Frontal cortex (tissue), 4 donors: ENCODE measurements around the gene BRME1. TPM values are rescaled to one million over a fixed set of nuclear protein-coding genes. Genes with fewer than 3 reads are reported as not detected.
A peak's percentile ranks its signal among the peaks of the same experiment; 100 is the strongest.

Source experiments
- DNase-seq, 2 donors: peaks; one replicate each; pipeline ENCODE4 v3.0.0; 2012; ENCODE audit warnings: low spot score in 2 of 2
- FAIRE-seq: peaks from 2 replicates; lab custom pipeline; 2012; peaks lifted over from hg19 to GRCh38; lab: Jason Lieb, UNC
- total RNA-seq: library from RNA; depleted of rRNA; stranded (reverse); fragments of >200 nt; gene quantifications from one replicate; pipeline ENCODE4 v1.2.3, GENCODE V29; 2014
- donor health status: control.
- donor health status: control.
- donor health status: control.

The BRME1 gene
- 13.0 TPM for total RNA-seq

GRCh38 chr19:13905634-13906520, at the start of gene BRME1, which contains the start of gene CC2D1A:
Gene BRME1 (minus strand): TSS chr19:13906117. CDS start chr19:13904892, 1,225 bp downstream.
Gene CC2D1A (plus strand): TSS chr19:13906201. CDS start chr19:13906442, 241 bp downstream.
- DNase-seq (peak; percentile 98 to 100), FAIRE-seq (no peak)

GRCh38 chr19:13954185-13954584, 48.3 kb upstream of the BRME1 start:
- DNase-seq (no peak), FAIRE-seq (no peak)

GRCh38 chr19:13952931-13953531, 47.1 kb upstream of the BRME1 start:
- DNase-seq: no peak
- no peak for FAIRE-seq

GRCh38 chr19:13952154-13952930, 46.4 kb upstream of the BRME1 start, which contains the start of gene DCAF15:
Gene DCAF15 (plus strand): TSS chr19:13952509. CDS start chr19:13952513, 4 bp downstream.
- DNase-seq (peak; percentile 100), FAIRE-seq (peak; percentile 96)

GRCh38 chr19:13951799-13952153, 45.9 kb upstream of the BRME1 start:
- DNase-seq (no peak), FAIRE-seq (no peak)

GRCh38 chr19:13951043-13951442, 45.1 kb upstream of the BRME1 start:
- FAIRE-seq: no peak
- no peak for DNase-seq

GRCh38 chr19:13946414-13946813, 40.5 kb upstream of the BRME1 start:
- no peak for DNase-seq
- FAIRE-seq: no peak

GRCh38 chr19:13942023-13942684, 36.2 kb upstream of the BRME1 start:
- FAIRE-seq: no peak

GRCh38 chr19:13938301-13939064, 32.6 kb upstream of the BRME1 start, which contains the start of gene PODNL1:
Gene PODNL1 (minus strand): TSS chr19:13938417. CDS start chr19:13938181, 236 bp downstream.
- FAIRE-seq: no peak
- no peak for DNase-seq

More at GRCh38 chr19:13942023-13942684, 36.2 kb upstream of the BRME1 start:
- DNase-seq: no peak

GRCh38 chr19:13937479-13938300, 31.8 kb upstream of the BRME1 start:
- FAIRE-seq (no peak), DNase-seq (no peak)

- DNase-seq: no peak
Observed at GRCh38 chr19:13935765-13936510, 30.0 kb upstream of the BRME1 start.

GRCh38 chr19:13934785-13935109, 28.8 kb upstream of the BRME1 start:
- no peak for DNase-seq
- FAIRE-seq: no peak

More at GRCh38 chr19:13935765-13936510, 30.0 kb upstream of the BRME1 start:
- FAIRE-seq: no peak

GRCh38 chr19:13932911-13933393, 27.0 kb upstream of the BRME1 start:
- FAIRE-seq: no peak

GRCh38 chr19:13932149-13932637, 26.3 kb upstream of the BRME1 start:
- DNase-seq: no peak
- FAIRE-seq: no peak

More at GRCh38 chr19:13932911-13933393, 27.0 kb upstream of the BRME1 start:
- no peak for DNase-seq

- FAIRE-seq: no peak
- no peak for DNase-seq
Observed at GRCh38 chr19:13931391-13932148, 25.7 kb upstream of the BRME1 start.

- FAIRE-seq: no peak
- DNase-seq: no peak
Observed at GRCh38 chr19:13930402-13930801, 24.5 kb upstream of the BRME1 start.
